ENCODE results near the gene MAPK10. TPM values are rescaled to one million over a fixed set of nuclear protein-coding genes. Genes with fewer than 3 reads are reported as not detected.
A peak's percentile ranks its signal among the peaks of the same experiment; 100 is the strongest.

MAPK10 gene
- total and polyA plus RNA-seq, 2 donors (not counting 1 experiment from before 2014, with no cell fraction given), result 3.8 to 20.0 TPM

GRCh38 chr4:85946821-85947220, 413.0 kb downstream of the MAPK10 start:
- TF ChIP-seq EZH2 (IDR thresholded peaks at IDR 0.05; ENCODE audit: low read length, missing control alignments), result no peak
- TF ChIP-seq, protein P1, sequence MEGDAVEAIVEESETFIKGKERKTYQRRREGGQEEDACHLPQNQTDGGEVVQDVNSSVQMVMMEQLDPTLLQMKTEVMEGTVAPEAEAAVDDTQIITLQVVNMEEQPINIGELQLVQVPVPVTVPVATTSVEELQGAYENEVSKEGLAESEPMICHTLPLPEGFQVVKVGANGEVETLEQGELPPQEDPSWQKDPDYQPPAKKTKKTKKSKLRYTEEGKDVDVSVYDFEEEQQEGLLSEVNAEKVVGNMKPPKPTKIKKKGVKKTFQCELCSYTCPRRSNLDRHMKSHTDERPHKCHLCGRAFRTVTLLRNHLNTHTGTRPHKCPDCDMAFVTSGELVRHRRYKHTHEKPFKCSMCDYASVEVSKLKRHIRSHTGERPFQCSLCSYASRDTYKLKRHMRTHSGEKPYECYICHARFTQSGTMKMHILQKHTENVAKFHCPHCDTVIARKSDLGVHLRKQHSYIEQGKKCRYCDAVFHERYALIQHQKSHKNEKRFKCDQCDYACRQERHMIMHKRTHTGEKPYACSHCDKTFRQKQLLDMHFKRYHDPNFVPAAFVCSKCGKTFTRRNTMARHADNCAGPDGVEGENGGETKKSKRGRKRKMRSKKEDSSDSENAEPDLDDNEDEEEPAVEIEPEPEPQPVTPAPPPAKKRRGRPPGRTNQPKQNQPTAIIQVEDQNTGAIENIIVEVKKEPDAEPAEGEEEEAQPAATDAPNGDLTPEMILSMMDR (conservative IDR thresholded peaks at IDR 0.05 in 1 of 2, IDR thresholded peaks at IDR 0.05 in 1 of 2; ENCODE audit: low read depth in 1 of 2, low read length in 2 of 2), result no peak
- Histone ChIP-seq H3K27me3 (ENCODE audit: control insufficient read depth, insufficient read depth, low read length) (no peaks in the 10 kb centered on the region), H3K4me3 (replicated peaks in 1 of 4; ENCODE audit: control extremely low read depth in 1 of 4, insufficient read depth in 1 of 4, low read depth in 3 of 4, low read length in 4 of 4) (no peak overlapping the region), H3K27ac (ENCODE audit: insufficient read depth, low read length) (no peak overlapping the region), H3K79me2 (ENCODE audit: control insufficient read depth, insufficient read depth, low read length) (no peaks in the 10 kb centered on the region), H3K36me3 (ENCODE audit: control insufficient read depth, insufficient read depth, low read length) (no peaks in the 10 kb centered on the region), H3K9ac (ENCODE audit: insufficient read depth, low read length) (no peak overlapping the region), H2AFZ (ENCODE audit: low read length) (no peak overlapping the region), H3K4me2 (ENCODE audit: extremely low read depth, insufficient read depth, low read length) (no peak overlapping the region), H3K9me3 (ENCODE audit: control insufficient read depth, insufficient read depth, low read depth, low read length) (no peaks in the 10 kb centered on the region), H4K20me1 (ENCODE audit: control insufficient read depth, extremely low read depth, insufficient read depth, low read length) (no peaks in the 10 kb centered on the region), H3K4me1 (ENCODE audit: control insufficient read depth, extremely low read depth, insufficient read depth, low read length) (no peaks in the 10 kb centered on the region)
- DNase-seq (ENCODE audit: low read depth in 2 of 2), result peak in 1 of 2 donors; percentile 41

DNA sequence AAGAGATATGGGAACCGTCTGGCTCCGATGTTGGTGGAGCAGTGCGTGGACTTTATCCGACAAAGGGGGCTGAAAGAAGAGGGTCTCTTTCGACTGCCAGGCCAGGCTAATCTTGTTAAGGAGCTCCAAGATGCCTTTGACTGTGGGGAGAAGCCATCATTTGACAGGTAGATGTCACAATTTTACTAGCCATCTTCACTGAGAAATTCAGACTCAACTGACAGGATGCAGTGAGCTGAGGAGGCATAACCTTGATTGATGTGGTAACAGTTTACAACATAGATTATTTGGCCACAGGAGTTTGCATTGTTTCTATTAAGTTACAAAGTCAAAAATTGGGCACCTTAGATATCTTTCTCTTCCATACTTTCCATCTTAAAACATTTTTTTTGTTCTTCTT, 417.7 kb downstream of the MAPK10 start:
- Histone ChIP-seq H3K27me3 (ENCODE audit: control insufficient read depth, insufficient read depth, low read length) (no peaks in the 10 kb centered on the region), H3K36me3 (ENCODE audit: control insufficient read depth, insufficient read depth, low read length) (no peaks in the 10 kb centered on the region), H3K27ac (ENCODE audit: insufficient read depth, low read length) (no peak overlapping the region), H3K4me2 (ENCODE audit: extremely low read depth, insufficient read depth, low read length) (no peak overlapping the region), H3K79me2 (ENCODE audit: control insufficient read depth, insufficient read depth, low read length) (no peaks in the 10 kb centered on the region), H2AFZ (ENCODE audit: low read length) (no peak overlapping the region), H3K9ac (ENCODE audit: insufficient read depth, low read length) (no peak overlapping the region), H4K20me1 (ENCODE audit: control insufficient read depth, extremely low read depth, insufficient read depth, low read length) (no peaks in the 10 kb centered on the region), H3K9me3 (ENCODE audit: control insufficient read depth, insufficient read depth, low read depth, low read length) (no peaks in the 10 kb centered on the region), H3K4me3 (replicated peaks in 1 of 4; ENCODE audit: control extremely low read depth in 1 of 4, insufficient read depth in 1 of 4, low read depth in 3 of 4, low read length in 4 of 4) (no peak overlapping the region), H3K4me1 (ENCODE audit: control insufficient read depth, extremely low read depth, insufficient read depth, low read length) (peaks cover 2% of the 10 kb centered on the region)
- DNase-seq (ENCODE audit: low read depth in 2 of 2), result no peak
- no peak for TF ChIP-seq EZH2 (IDR thresholded peaks at IDR 0.05; ENCODE audit: low read length, missing control alignments)
- TF ChIP-seq, protein P1 (conservative IDR thresholded peaks at IDR 0.05 in 1 of 2, IDR thresholded peaks at IDR 0.05 in 1 of 2; ENCODE audit: low read depth in 1 of 2, low read length in 2 of 2), result no peak

DNA sequence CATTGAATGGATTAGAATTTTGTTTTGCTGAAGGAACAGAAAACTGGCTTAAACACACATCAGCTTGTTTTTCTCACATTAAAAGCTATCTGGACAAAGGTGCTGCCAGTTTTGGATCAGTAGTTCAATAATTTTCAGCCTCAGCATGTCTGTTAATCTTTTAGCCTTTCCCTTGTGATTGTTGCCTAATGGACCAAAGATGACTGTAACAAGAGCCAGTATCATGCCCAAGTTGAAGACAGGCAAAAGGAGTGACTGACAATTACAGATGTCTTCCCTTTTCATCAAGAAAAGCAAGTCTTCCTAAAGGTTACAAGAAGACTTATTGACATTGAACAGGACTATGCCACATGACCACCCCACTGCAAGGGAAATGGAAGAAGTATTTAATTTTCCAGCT, 419.7 kb downstream of the MAPK10 start:
- no peaks in the 10 kb centered on the region for H3K27me3 ChIP-seq (ENCODE audit: control insufficient read depth, insufficient read depth, low read length)
- no peak overlapping the region for H2AFZ ChIP-seq (ENCODE audit: low read length)
- no peaks in the 10 kb centered on the region for H3K36me3 ChIP-seq (ENCODE audit: control insufficient read depth, insufficient read depth, low read length)
- DNase-seq (ENCODE audit: low read depth in 2 of 2), result no peak
- no peak overlapping the region for H3K4me2 ChIP-seq (ENCODE audit: extremely low read depth, insufficient read depth, low read length)
- no peak for TF ChIP-seq EZH2 (IDR thresholded peaks at IDR 0.05; ENCODE audit: low read length, missing control alignments)
- TF ChIP-seq, protein P1 (conservative IDR thresholded peaks at IDR 0.05 in 1 of 2, IDR thresholded peaks at IDR 0.05 in 1 of 2; ENCODE audit: low read depth in 1 of 2, low read length in 2 of 2), result no peak
- H3K27ac ChIP-seq (ENCODE audit: insufficient read depth, low read length), result no peak overlapping the region
- H3K4me1 ChIP-seq (ENCODE audit: control insufficient read depth, extremely low read depth, insufficient read depth, low read length), result peaks cover 2% of the 10 kb centered on the region
- H4K20me1 ChIP-seq (ENCODE audit: control insufficient read depth, extremely low read depth, insufficient read depth, low read length), result no peaks in the 10 kb centered on the region
- H3K79me2 ChIP-seq (ENCODE audit: control insufficient read depth, insufficient read depth, low read length), result no peaks in the 10 kb centered on the region
- no peak overlapping the region for H3K4me3 ChIP-seq (replicated peaks in 1 of 4; ENCODE audit: control extremely low read depth in 1 of 4, insufficient read depth in 1 of 4, low read depth in 3 of 4, low read length in 4 of 4)
- no peaks in the 10 kb centered on the region for H3K9me3 ChIP-seq (ENCODE audit: control insufficient read depth, insufficient read depth, low read depth, low read length)
- no peak overlapping the region for H3K9ac ChIP-seq (ENCODE audit: insufficient read depth, low read length)

Other genes starting within 250 kb of the MAPK10 start
- gene PTPN13, start 234.3 kb upstream of the MAPK10 start, total RNA-seq, result 55.2 and 136 TPM in 2 replicates
- 14.7 and 16.5 TPM in 2 replicates for gene PTPN13, start 234.3 kb upstream of the MAPK10 start, polyA plus RNA-seq

All from fibroblast of lung (primary cell).